Endothelial cell of umbilical vein (primary cell): ENCODE data around the gene NRF1. TPM values are rescaled to one million over a fixed set of nuclear protein-coding genes. Genes with fewer than 3 reads are reported as not detected.
A peak's percentile ranks its signal among the peaks of the same experiment; 100 is the strongest.

Experiments
- BruUV-seq: library from RNA; stranded (reverse); fragments of 400-500 nt; replicated peaks from 2 replicates; lab custom pipeline; 2021; lab: Mats Ljungman, UMichigan
- CTCF ChIA-PET: fragments of 300-600, 350-600 bp; sonication (Branson Sonifier 250); formaldehyde crosslinking; loops from one replicate; lab custom pipeline; 2021; ENCODE audit warnings: antibody characterized with exemption, inconsistent platforms; lab: Charles Lee
- POLR2A ChIA-PET: fragments of 300-600, 350-600 bp; sonication (Branson Sonifier 250); formaldehyde crosslinking; loops from one replicate; lab custom pipeline; 2021; ENCODE audit warnings: antibody characterized with exemption, inconsistent platforms; lab: Charles Lee
- DNase-seq: peaks from one replicate; pipeline ENCODE4 v3.0.0-alpha.2; 2011; ENCODE audit warnings: low read depth, low spot score
- FAIRE-seq: peaks from 2 replicates; lab custom pipeline; 2011; peaks lifted over from hg19 to GRCh38; lab: Jason Lieb, UNC
- H2AFZ ChIP-seq: 2 replicates; pipeline ENCODE4 v1.6.0; 2012; ENCODE audit warnings: low read depth, low read length, control low read depth, inconsistent platforms
- H3K27ac ChIP-seq: 2 replicates; pipeline ENCODE4 v1.5.1; 2011; ENCODE audit warnings: low read depth, mild to moderate bottlenecking, control low read depth, low read length, moderate library complexity; ENCODE audit not compliant: insufficient read depth
- H3K27me3 ChIP-seq, 2 experiments: 2 replicates each; pipeline versions ENCODE4 v1.6.0 to v1.6.1; 2011; ENCODE audit warnings: low read length in 2 of 2, mixed read lengths in 1 of 2; ENCODE audit not compliant: control insufficient read depth in 2 of 2, insufficient read depth in 2 of 2
- H3K36me3 ChIP-seq, 2 experiments: 2 replicates in 1 of 2; 3 replicates in 1 of 2; pipeline ENCODE4 v1.5.1; 2011; ENCODE audit warnings: low read length in 2 of 2, mild to moderate bottlenecking in 1 of 2, moderate library complexity in 1 of 2; ENCODE audit not compliant: control insufficient read depth in 2 of 2, insufficient read depth in 2 of 2; ENCODE audit errors: extremely low read depth in 1 of 2
- H3K4me1 ChIP-seq: 3 replicates; pipeline ENCODE4 v1.5.1; 2011; ENCODE audit warnings: mild to moderate bottlenecking, low read length; ENCODE audit not compliant: control insufficient read depth, insufficient read depth; ENCODE audit errors: extremely low read depth
- H3K4me2 ChIP-seq: 2 replicates; pipeline ENCODE4 v1.6.1; 2011; ENCODE audit warnings: low read length, control low read depth, mixed read lengths; ENCODE audit not compliant: insufficient read depth
- H3K4me3 ChIP-seq, 3 experiments: fragments of 200-600 bp in 1 of 3; sonication (generic), shearing (Covaris generic) in 1 of 3; replicated peaks in 1 of 3; 2 replicates each; pipeline ENCODE4 v1.5.1; 2011 to 2016; ENCODE audit warnings: control low read depth in 3 of 3, low read length in 3 of 3, mild to moderate bottlenecking in 2 of 3, inconsistent platforms in 1 of 3, low read depth in 1 of 3, moderate library complexity in 1 of 3; ENCODE audit not compliant: insufficient read depth in 1 of 3
- H3K79me2 ChIP-seq: 2 replicates; pipeline ENCODE4 v1.6.0; 2012; ENCODE audit warnings: low read length, inconsistent platforms; ENCODE audit not compliant: control insufficient read depth, insufficient read depth
- H3K9ac ChIP-seq: replicated peaks from 2 replicates; pipeline ENCODE3; 2011; ENCODE audit warnings: low read length, control low read depth; ENCODE audit not compliant: insufficient read depth; ENCODE audit errors: extremely low read depth
- H3K9me1 ChIP-seq: replicated peaks from 3 replicates; pipeline ENCODE4 v1.6.0; 2011; ENCODE audit warnings: mild to moderate bottlenecking, low read length; ENCODE audit not compliant: control insufficient read depth, insufficient read depth; ENCODE audit errors: extremely low read depth
- H3K9me3 ChIP-seq: replicated peaks from 2 replicates; pipeline ENCODE4 v1.5.1; 2012; ENCODE audit warnings: low read length, inconsistent platforms; ENCODE audit not compliant: control insufficient read depth, insufficient read depth
- H4K20me1 ChIP-seq: replicated peaks from 2 replicates; pipeline ENCODE3; 2011; ENCODE audit warnings: mild to moderate bottlenecking, low read length; ENCODE audit not compliant: control insufficient read depth, insufficient read depth; ENCODE audit errors: extremely low read depth
- EZH2 ChIP-seq: IDR thresholded peaks from 2 replicates; pipeline ENCODE4 v1.6.1; 2012; ENCODE audit warnings: borderline replicate concordance, low read depth, mild to moderate bottlenecking, moderate library complexity, low read length, inconsistent platforms; ENCODE audit not compliant: severe bottlenecking
- FOS ChIP-seq: IDR thresholded peaks from 2 replicates; pipeline ENCODE4 v1.6.1; 2011; ENCODE audit warnings: mild to moderate bottlenecking, low read length, moderate library complexity, borderline replicate concordance; ENCODE audit not compliant: insufficient read depth
- GATA2 ChIP-seq: IDR thresholded peaks from 2 replicates; pipeline ENCODE4 v1.7.0; 2011; ENCODE audit warnings: low read depth, mild to moderate bottlenecking, moderate library complexity, mixed read lengths, low read length; ENCODE audit not compliant: insufficient read length, insufficient read depth
- JUN ChIP-seq: IDR thresholded peaks from 2 replicates; pipeline ENCODE4 v1.6.1; 2011; ENCODE audit warnings: borderline replicate concordance, low read depth; ENCODE audit not compliant: insufficient read length, insufficient read depth
- MAX ChIP-seq: IDR thresholded peaks from 2 replicates; pipeline ENCODE4 v1.6.1; 2011; ENCODE audit not compliant: insufficient read depth, insufficient read length
- MYC ChIP-seq: IDR thresholded peaks from one replicate; pipeline ENCODE4 v1.6.1; 2011; ENCODE audit warnings: mild to moderate bottlenecking, low read depth, low read length
- POLR2A ChIP-seq: IDR thresholded peaks from 2 replicates; pipeline ENCODE4 v1.6.1; 2012; ENCODE audit warnings: low read depth, mild to moderate bottlenecking, control low read depth, low read length
- POLR2AphosphoS5 ChIP-seq: IDR thresholded peaks from 2 replicates; pipeline ENCODE4 v1.6.1; 2012; ENCODE audit warnings: low read depth, mild to moderate bottlenecking, control low read depth, low read length, moderate library complexity; ENCODE audit not compliant: insufficient read depth
- dilution Hi-C: fragments of 300-500 bp; cut with MboI; formaldehyde crosslinking; loops from one replicate; pipeline ENCODE4 v1.15.0; 2019; ENCODE audit warnings: low sequenced_read_pairs; ENCODE audit not compliant: extremely low pct_ligation_motif_present
- intact Hi-C: fragments of 100-400 bp; cut with micrococcal nuclease; formaldehyde crosslinking; loops from one replicate; pipeline ENCODE4 v1.10.0; 2022
- polyA plus RNA-seq, 4 experiments: library from polyadenylated mRNA; depleted of rRNA in 3 of 4; stranded (reverse) in 3 of 4; unstranded in 1 of 4; fragments of >200 nt; gene quantifications; 2 replicates each; pipeline versions ENCODE4 v1.2.1 to v1.2.3, GENCODE V29; 2011 to 2012; ENCODE audit warnings: missing spikeins in 1 of 4
- total RNA-seq: library from RNA; stranded (reverse); gene quantifications from 2 replicates; pipeline ENCODE4 v1.2.3, GENCODE V29; 2021
- TF ChIP-seq, protein P1 (sequence below), 2 donors: IDR thresholded peaks; 1 replicate in 1 of 2; 2 replicates in 1 of 2; pipeline ENCODE4 v1.5.1; 2011; ENCODE audit warnings: low read length in 2 of 2, mild to moderate bottlenecking in 2 of 2, moderate library complexity in 2 of 2, control low read depth in 1 of 2, inconsistent platforms in 1 of 2, low read depth in 1 of 2; ENCODE audit not compliant: insufficient read depth in 1 of 2; ENCODE audit errors: extremely low read depth in 1 of 2

NRF1 gene
- total and polyA plus RNA-seq, 2 donors (not counting 3 experiments of a cell fraction or from before 2014, with no cell fraction given), result 14.6 to 20.3 TPM

DNA sequence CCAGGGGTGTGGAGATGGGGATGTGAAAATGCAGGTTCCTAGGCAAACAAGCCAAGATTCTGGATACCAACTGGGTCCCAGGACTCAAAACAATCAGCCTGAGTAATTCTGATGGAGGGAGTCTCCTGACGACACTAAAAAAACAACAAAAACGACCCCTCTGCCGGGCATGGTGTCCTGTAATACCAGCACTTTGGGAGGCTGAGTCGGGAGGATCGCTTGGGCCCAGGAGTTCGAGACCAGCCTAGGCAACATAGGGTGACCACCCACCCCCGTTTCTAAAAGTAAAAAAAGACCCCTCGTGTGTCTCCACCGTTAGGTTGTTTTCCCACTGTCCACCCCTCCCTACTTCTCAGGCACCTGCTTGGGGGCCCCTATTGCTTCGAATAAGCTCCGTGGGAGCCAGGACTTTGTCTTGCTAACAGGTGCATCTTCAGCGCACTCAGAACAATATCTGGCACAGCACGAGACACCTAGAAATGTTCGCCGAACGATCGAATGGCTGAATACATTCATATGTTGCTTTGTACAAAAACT lies 743 bp upstream of the NRF1 start:
- Histone ChIP-seq H3K9me1 (no peaks in the 10 kb centered on the region), H3K79me2 (peaks cover 50% of the 10 kb centered on the region), H3K4me3 (peak overlapping the region; percentile 84 to 96 (median 95)), H4K20me1 (peaks cover 4% of the 10 kb centered on the region), H3K9me3 (no peaks in the 10 kb centered on the region), H3K27me3 (no peaks in the 10 kb centered on the region), H2AFZ (peak overlapping the region; percentile 61), H3K4me2 (peak overlapping the region; percentile 94), H3K9ac (peak overlapping the region; percentile 97), H3K36me3 (no peaks in the 10 kb centered on the region), H3K4me1 (peaks cover 13% of the 10 kb centered on the region), H3K27ac (peak overlapping the region; percentile 81)
- TF ChIP-seq POLR2AphosphoS5, result no peak
- TF ChIP-seq, protein P1, sequence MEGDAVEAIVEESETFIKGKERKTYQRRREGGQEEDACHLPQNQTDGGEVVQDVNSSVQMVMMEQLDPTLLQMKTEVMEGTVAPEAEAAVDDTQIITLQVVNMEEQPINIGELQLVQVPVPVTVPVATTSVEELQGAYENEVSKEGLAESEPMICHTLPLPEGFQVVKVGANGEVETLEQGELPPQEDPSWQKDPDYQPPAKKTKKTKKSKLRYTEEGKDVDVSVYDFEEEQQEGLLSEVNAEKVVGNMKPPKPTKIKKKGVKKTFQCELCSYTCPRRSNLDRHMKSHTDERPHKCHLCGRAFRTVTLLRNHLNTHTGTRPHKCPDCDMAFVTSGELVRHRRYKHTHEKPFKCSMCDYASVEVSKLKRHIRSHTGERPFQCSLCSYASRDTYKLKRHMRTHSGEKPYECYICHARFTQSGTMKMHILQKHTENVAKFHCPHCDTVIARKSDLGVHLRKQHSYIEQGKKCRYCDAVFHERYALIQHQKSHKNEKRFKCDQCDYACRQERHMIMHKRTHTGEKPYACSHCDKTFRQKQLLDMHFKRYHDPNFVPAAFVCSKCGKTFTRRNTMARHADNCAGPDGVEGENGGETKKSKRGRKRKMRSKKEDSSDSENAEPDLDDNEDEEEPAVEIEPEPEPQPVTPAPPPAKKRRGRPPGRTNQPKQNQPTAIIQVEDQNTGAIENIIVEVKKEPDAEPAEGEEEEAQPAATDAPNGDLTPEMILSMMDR (IDR thresholded peaks at IDR 0.05; ENCODE audit: extremely low read depth in 1 of 2, insufficient read depth in 1 of 2, low read depth in 1 of 2, low read length in 2 of 2), result no peak
- no peak for TF ChIP-seq MYC
- no peak for TF ChIP-seq MAX
- TF ChIP-seq JUN, result no peak
- TF ChIP-seq GATA2, result no peak
- TF ChIP-seq POLR2A, result no peak
- no peak for TF ChIP-seq EZH2
- TF ChIP-seq FOS, result no peak
- POLR2A ChIA-PET, result no interaction called here
- intact Hi-C loops, result loop anchor here (1.0 kb wide), 1 partner anchor 176 kb away; the partner anchor contains the start of gene STRIP2
- DNase-seq (no peak), FAIRE-seq (no peak)
- CTCF ChIA-PET, result interaction anchor here (1.0 to 3.8 kb wide), 4 partner anchors 15 to 214 kb away, joined by 3 to 133 read pairs (median 38); no protein-coding TSS in a partner anchor
- BruUV-seq, result no TSS peak
- dilution Hi-C loops, result no loop called here
